NCI-H146 treated with DMSO at 0.1 percent for 48 hours (cell line): Measurements from ENCODE around the gene PSMA8.
"Not testable (repeated sequence)": the region's sequence is repeated elsewhere in the genome, so short reads cannot be mapped to it uniquely, and the experiment has no call there.

ENCODE experiments used
- DNase-seq: peaks from one replicate; lab custom pipeline; 2025; ENCODE audit not compliant: unreplicated experiment; lab: John Stamatoyannopoulos, UW

Gene PSMA8

DNA sequence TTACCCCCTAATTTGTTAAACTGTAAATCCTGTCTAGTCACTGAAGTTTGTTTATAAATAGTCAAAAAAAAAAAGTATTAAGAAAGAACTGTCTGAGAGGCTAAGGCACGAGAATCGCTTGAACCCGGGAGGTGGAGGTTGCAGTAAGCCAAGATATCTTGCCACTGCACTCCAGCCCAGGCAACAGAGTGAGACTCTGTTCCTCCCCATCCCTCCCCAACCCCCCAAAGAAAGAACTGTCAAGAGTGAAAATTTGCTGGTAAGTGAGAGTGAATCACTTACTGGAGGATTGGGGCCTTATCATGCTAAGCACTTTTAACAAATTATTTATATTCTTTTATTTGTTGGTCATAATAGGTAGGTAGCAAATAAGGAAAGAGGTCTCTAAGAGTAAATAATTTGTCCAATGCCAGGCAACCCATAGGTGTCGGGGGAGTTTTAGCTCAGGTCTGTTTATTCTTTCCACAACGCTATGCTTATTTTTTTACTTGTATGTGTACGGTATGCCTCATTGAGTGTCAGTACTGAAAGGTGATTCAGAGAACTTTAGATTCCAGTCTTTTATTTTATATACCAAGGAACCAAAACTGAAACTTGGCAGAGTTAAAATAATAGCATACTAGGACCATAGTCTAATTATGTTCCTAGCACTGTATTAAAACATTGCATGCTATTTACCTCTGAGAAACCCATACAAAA, 95.0 kb downstream of the PSMA8 start:
- no peak for DNase-seq

DNA sequence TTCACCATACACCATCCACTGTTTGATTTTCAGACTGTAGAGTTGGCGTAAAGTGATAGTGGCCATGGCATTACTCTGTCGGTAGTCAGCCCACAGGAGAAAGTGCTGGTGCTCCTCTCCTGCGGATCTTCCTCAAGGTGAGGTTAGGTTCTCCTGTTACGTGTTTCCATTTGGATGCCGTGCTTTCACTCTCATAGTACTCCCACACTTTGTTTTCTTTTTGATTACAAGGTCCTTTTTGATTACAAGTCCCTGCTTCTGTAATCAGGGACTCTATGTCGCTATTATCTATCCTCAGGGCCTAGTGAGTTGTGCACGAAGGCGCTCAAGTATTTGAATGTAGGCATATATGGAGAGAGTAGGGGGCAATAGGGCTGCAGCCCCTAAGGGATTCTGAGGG, 96.8 kb downstream of the PSMA8 start:
- no peak for DNase-seq

DNA sequence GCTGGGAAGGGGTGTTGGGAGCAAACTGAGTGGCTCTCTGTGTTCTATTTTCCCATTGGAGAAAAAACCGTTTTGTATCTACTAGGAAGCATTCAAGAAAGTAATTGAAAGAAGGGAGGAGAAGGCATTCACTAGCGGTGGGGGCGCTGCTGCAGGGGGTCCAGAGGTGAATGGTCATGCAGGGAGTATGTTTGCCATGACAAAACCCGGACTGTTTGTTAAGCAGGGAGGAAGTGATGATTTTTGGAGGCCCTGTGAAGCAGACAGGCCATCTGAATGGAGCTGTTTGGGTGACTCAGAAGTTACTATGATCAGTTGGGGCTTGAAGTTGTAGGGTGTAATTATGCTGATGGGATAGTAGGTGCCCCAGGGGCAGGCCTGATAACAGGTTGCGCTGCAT, 99.5 kb downstream of the PSMA8 start:
- DNase-seq, result no peak

DNA sequence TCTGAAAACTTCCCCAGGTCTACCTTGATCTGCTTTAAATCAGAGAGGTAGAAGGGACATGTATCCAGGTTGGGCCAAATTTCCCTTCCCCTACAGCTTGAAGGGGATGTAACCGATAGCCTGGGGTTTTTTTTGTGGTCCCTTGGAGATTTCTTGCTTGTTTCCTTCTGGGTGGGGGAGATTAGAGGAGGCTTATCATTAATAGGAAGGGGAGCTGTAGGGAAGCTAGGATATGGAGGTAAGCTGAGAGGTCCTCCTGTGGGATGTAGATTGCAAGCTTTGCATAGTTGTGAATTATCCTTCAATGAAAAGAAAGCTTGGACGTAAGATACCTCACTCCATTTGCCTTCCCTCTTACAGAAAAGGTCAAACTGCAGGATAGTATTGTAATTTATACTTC, 103.7 kb downstream of the PSMA8 start:
- not testable (repeated sequence) for DNase-seq

DNA sequence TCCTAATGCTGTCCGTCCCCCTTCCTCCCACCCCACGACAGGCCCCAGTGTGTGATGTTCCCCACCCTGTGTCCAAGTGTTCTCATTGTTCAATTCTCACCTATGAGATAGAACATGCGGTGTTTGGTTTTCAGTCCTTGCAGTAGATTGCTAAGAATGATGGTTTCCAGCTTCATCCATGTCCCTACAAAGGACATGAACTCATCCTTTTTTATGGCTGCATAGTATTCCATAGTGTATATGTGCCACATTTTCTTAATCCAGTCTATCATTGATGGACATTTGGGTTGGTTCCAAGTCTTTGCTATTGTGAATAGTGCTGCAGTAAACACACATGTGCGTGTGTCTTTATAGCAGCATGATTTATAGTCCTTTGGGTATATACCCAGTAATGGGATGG, 105.0 kb downstream of the PSMA8 start:
- not testable (repeated sequence) for DNase-seq

DNA sequence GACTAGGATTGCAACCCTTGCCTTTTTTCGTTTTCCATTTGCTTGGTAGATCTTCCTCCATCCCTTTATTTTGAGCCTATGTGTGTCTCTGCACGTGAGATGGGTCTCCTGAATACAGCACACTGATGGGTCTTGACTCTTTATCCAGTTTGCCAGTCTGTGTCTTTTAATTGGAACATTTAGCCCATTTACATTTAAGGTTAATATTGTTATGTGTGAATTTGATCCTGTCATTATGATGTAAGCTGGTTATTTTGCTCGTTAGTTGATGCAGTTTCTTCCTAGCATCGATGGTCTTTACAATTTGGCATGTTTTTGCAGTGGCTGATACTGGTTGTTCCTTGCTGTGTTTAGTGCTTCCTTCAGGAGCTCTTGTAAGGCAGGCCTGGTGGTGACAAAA, 108.7 kb downstream of the PSMA8 start:
- DNase-seq, result not testable (repeated sequence)
